ENCODE data around the gene TP53INP2.
"Not testable (repeated sequence)": the region's sequence is repeated elsewhere in the genome, so short reads cannot be mapped to it uniquely, and the experiment has no call there.

TP53INP2 gene

DNA sequence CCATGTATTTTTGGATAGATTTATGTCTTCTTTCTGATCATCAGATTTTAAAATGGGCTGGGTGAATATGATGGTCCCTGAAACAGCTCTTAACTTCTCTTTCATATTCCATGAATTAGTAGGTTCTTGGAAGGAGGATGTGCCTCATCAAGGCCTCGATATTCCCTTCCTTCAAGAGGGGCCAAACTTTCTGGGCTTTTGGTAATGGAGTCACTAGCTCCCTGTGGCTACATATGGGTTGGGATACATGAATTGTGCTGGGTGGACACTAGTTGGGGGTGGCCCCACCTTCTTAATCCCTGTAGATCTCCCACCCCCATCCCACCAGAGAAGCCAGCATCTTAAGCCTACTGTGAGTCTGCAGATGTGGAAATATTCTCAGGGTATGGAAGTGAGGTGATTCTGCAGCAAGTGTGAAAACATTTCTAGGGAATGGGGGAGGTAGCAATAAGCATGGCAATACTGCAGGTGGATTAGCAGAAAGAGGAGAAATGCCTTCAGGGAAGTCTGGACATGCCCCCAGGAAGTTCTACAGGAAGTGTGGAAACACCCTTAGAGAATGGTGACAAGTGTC is 2.2 kb downstream of the TP53INP2 start:
- DNase-seq, result no peak

DNA sequence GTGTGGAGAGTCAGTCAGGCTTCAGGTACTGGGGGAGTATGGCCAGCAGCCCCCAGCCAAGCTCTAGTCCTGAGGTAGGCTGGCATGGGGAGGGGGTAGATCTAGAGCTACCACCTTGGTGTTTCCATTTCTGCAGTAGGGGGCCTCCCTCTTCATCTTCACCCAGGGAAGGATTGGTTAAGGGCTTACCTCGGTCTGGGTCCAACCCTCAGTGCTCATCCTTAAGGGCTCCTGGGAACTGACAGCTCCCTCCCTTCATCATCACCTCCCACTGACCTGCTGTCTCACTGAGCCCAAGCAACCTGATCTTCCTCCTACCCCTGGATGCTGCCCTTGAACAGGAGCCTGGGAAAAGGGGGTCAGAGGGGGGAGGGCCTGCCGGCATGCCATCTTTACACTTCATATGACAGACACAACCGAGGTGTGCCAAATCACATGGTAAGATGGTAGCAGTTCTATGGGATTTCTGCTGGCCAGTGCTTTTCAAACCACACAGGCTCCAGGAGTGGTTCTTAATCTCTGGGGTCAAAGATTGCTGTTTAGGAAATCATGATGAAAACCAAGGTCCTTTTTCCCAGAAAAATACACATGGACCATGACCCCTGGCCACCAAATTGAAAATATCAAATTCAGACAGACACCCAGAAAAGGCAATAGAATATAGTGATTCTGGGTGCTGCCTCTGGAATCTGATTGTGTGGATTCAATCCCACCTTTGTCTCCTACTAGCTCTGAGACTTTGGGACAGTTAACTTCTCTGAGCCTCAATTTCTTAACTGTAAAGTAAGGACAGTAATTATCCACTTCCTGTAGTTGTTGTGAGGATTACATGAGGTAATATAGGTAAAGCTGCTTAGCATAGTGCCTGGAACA is 3.0 kb downstream of the TP53INP2 start:
- DNase-seq, result no peak

DNA sequence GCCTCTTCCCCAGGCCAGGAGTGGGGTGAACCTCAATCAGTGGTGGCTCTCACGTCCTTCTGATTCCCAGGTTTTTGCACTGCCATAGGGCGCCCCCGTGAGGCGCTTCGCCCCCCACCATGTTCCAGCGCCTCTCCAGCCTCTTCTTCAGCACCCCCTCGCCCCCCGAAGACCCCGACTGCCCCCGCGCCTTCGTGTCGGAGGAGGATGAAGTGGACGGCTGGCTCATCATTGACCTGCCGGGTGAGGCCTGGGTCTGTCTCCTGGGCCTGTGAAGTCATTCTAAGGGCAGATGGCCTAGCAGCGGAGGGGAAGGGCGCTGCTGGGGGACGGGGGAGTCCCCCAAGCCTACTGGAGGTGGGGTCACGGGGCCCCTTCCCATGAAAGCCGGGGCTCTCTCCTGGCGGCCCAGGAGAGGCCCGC is 4.5 kb downstream of the TP53INP2 start:
- DNase-seq, result peak in 2 of 3 donors; percentile 44 to 57

DNA sequence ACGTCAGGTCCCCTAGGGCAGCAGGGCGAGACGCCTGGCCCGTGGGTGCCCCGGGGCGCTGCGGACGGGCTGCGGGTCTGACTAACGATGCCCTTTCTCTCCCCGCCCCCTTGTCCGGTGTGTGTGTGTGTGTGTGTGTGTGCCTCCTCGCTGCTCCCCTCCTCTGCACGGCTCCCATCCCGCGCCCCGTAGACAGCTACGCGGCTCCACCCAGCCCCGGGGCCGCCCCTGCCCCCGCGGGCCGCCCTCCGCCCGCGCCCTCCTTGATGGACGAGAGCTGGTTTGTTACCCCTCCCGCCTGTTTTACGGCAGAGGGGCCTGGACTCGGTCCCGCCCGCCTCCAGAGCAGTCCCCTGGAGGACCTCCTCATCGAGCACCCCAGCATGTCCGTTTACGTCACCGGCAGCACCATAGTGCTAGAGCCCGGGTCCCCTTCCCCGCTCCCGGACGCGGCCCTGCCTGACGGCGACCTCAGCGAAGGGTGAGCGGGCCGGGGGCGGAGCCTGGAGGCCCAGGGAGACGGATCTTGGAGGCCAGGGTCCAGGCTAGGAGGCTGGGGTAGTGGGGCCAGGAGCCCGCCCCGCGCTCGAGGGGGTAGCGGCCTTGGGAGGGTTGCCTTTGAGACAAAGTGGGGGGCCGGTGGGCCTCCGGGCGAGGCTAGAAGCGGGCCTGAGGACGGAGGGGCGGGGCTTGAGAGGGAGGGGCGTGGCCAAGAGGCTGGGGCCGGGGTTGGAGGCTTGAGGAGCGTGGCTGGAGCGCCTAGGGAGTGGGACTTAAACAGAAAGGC is 5.1 kb downstream of the TP53INP2 start:
- DNase-seq, result peak; percentile 76 to 86 (median 80)

DNA sequence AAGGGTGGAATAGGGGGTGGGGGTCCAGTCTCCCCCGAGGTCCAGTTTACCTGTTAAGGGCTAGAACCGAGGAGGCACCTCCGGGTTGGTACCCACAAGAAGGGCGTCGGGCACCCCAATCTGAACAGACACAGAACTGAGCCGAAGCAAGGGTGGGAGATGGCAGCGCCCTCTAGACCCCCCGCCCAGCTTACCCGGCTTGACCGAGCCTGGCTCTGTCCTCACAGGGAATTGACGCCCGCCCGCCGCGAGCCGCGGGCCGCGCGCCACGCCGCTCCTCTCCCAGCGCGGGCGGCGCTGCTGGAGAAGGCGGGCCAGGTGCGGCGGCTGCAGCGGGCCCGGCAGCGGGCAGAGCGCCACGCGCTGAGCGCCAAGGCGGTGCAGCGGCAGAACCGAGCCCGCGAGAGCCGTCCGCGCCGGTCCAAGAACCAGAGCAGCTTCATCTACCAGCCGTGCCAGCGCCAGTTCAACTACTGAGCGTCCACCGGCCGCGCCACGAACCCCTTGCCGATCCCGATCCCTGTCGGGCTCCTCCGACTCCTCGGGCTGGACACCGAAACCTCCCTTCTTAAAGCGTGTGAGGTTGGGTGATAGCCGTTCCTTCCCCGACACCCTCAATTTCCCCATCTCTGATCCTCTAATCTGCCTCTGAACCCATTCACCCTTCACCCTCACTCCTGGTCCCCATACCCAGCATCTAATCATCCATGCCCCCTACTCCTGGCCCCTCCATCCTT is 5.9 kb downstream of the TP53INP2 start:
- peak in 2 of 3 donors; percentile 41 to 59 for DNase-seq

DNA sequence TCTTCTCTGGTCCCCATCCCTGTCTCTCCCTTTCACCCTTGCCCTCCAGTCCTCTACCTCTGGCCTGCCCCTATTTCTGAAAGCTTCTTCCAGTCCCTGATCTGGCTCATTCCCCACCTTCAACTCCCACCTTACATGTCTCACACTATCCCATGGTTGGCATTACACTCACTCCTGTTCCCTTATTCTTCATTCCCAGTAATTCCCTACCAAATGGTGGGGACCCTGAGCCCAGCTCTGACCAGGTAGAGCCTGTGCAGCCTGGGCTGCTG is 6.4 kb downstream of the TP53INP2 start:
- no peak for DNase-seq

DNA sequence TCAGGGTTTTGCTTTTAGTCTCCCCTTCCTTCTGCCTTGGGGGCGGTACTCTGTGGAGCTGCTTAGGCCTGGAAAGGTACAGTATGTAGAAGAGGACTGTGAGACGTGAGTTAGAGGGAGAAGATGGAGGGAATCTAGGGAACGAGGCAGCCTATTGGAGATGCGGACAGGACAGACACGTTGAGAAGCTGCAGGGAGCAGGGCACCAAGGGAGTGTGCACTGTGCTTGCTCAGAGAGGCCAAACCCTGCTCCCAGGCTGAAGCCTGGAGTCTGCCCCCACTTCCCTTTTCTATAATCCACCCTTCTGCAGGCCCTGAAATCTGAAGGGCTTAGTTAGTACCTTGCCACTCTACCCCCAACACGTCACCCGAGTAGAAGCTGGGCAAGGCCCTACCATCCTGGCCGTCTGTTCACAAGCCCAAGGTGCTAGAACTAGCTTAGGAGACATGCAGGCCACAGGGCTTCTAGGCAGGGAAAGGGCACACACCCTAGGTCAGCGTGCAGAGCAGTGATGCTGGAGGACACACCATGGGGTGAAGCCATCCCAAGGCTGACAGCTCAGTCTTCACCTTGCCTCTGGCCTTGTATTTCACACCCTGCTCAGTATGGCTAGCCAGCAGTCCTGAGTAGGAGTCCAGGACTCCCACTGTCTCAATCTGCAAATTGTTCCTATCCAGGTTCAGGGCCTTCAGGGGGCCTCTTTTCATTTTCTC is 6.9 kb downstream of the TP53INP2 start:
- DNase-seq, result peak in 1 of 3 donors; percentile 33

DNA sequence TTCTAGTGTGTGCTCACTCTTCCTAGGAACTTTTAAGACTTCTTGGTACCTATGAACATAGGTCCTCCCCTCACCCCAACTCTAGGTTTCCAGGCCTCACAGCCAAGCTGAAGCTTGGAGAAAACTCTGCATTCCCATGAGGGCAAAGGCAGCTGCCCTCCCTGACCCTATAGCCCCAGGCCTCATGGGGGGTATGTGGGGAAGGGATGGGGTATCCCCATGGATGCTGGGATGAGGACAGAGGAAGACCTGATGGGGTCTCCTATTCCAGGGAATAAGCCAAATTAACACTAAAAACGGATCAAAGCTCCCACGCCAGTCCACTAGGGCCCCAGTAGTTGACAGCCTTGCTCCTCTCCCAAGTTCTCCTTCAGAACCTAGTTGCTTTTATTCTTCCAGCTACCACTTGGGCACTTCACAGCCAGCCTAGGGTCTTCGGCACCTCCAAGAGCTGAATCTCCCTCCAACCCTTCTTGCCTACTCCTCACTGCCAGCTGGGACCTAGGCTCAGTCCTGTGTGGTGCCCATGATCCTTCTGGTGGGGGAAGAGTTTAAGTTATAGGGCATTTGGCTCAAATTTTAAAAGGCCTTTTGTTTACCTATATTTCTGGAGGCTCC is 7.8 kb downstream of the TP53INP2 start:
- DNase-seq, result no peak

DNA sequence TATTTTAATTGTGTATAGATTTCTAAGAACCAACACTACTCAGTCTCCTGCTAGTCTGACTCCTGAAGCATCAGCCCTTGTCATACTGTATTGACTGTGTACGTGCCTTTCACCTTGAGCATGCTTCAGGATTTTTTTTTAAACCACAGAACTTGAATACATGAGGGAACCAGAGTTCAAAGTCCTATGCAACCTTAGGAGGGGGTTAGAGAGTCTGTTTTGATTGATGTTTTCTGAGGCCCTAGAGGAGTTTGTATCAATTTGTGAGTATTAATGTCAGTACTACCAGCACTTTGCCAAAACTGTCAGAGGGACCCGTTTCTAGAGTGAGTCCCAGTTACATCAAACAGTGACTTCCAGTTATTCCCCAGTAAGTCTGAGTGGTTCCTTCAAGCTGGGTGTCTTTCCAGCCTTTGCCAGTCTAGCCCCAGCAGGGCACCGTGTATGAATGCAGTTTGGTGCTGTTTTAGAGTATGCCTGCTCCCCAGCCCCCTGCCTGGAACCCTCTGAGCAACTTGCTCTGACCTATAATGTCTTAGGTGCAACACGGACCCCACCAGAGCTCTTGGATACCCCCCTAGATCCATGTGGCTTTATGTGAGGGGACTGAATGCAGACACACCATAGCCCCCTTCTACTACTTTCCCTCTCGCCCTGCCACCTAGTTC is 8.5 kb downstream of the TP53INP2 start:
- no peak for DNase-seq

DNA sequence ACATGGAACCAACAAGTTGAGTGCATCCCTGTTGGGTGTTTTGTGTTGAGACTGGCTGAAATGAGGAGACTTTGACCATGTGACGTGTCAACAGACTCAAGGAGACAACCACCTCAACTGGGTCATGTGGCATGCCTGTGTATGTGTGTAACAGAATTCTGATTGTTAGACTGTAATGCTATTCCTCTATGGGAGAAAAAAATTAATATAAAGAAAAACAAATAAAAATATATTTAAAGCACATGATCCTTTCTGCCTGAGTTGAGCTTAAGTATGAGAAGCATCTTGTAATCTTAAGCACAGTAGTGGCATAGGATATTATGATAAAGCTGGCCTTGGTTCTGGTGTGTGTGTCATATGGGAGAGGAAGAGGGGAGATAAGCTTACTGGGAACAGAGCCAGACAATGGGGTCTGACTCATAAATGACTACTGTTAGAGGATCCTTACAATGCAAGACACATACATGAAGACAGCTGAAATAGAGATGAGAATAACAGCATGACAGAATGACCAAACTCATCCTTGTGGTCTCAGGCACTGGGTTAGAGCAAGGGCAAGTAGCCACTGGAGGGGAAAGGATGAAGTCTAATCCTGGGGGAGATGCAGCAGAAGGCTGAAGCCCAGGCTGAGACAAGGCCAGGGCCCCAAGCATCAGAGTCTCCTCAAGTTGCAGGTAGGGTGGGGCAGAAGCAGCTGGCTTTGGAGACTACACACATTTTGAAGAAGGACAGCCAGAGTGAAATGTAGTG is 9.2 kb downstream of the TP53INP2 start:
- peak; percentile 72 to 89 (median 78) for DNase-seq

DNA sequence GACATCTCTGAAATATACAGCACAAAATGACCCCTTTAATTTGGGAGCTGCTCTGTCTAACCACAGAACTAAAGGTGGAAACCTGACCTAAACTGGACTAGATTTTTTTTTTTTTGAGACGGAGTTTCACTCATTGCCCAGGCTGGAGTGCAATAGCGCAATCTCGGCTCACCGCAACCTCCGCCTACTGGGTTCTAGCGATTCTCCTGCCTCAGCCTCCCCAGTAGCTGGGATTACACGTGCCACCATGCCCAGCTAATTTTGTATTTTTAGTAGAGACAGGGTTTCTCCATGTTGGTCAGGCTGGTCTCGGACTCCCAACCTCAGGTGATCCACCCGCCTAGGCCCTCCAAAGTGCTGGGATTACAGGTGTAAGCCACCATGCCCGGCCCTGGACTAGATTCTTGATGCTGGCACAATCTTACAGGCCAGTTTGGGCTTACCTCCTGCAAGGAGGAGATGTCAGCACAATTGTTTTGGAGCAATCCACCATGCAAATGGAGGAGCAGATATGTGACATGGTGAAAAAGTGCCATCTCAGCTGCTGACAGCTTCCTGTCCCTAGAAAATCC is 9.9 kb downstream of the TP53INP2 start:
- not testable (repeated sequence) for DNase-seq

DNA sequence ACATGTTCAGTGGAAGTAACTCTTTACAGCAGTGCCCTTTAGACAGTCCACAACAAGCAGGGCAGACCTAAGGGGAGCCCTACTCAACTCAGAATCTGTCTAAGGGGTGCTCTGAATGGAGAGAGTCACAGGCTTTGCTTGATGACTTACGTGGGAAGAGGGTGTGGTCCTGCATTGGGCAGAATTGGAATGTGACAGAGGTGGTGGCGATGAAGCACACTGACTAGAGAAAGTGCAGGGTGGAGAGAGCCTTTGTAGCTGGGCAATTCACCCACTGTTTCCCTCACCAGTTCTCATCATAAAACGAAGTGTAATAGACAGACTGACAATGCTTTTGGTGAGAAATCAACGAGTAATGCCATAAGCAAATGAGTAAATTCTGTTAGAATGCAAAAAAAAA is 11.2 kb downstream of the TP53INP2 start:
- peak in 1 of 3 donors; percentile 4 for DNase-seq

DNA sequence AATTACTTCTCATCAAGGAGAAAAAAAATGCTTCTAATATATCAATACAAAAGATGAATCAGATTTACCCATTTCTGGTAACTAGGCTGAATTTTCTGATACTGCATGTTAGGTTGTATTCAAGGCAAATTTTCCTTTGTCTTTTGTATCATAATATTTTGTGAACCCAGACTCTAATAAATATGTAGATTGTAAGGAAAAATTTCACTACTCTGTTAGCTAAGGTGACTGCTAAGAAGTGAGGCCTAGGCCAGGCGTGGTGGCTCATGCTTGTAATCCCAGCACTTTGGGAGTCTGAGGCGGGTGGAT is 12.7 kb downstream of the TP53INP2 start:
- no peak for DNase-seq

DNA sequence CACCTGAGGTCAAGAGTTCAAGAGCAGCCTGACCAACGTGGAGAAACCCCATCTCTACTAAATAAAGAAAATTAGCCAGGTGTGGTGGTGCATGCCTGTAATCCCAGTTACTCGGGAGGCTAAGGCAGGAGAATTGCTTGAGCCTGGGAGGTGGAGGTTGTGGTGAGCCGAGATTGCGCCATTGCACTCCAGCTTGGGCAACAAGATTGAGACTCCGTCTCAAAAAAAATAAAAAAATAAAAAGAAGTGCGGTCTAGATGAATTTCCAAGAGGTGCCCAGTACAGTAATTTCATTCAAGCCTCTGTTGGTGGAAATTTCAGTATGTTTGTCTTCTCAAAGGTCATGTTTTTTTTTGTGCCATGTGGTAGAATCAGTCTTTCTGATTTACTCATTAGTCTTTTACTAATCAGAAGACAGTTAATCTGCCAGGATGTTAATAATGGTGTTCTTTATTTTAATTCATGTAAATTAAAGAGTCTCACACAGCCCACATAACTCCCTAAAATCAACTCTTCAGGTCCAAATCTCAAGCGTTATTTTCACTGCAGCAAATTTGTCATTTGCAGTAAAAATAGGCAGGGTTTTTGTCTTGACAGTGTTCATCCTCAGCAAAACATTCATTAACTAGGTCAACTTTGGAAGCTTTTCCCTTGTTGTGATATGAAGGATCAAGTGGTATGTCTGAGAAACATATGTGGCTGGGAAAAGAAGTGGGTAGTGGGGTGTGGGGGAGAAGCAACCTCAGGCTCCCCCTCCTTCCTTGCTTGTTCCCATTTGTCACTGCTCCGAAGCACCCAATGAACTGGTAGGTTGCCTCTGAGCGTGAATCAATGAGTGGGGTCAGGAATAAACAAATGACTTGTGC is 13.3 kb downstream of the TP53INP2 start:
- DNase-seq, result no peak

DNA sequence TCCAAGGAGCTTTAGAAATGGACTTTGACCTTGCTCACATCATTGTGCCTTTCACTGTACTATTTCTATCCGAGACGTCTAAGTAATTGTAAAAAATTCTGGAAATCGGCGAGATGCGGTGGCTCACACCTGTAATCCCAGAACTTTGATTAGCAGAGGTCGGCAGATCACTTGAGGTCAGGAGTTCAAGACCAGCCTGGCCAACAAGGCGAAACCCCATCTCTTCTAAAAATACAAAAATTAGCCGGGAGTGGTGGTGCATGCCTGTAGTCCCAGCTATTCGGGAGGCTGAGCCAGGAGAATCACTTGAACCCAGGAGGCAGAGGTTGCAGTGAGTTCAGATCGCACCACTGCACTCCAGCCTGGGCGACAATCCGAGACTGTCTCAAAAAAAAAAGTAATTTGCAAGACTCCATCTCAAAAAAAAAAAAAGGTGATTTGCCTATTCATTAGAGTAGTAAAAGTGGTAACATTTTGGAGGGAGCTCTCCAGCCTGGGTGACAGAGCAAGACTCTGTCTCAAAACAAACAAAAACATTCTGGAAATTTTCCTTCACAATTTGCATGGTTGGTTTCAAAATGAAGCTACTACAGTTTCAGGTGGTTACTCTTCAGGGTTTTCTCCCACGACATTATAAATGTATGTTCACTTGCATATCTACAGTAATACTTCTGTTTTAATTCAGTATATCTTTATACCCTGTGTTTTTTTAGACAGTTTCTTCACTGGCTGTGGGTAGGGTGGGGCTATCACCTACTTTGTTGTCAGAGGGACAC is 15.3 kb downstream of the TP53INP2 start:
- DNase-seq, result not testable (repeated sequence)

DNA sequence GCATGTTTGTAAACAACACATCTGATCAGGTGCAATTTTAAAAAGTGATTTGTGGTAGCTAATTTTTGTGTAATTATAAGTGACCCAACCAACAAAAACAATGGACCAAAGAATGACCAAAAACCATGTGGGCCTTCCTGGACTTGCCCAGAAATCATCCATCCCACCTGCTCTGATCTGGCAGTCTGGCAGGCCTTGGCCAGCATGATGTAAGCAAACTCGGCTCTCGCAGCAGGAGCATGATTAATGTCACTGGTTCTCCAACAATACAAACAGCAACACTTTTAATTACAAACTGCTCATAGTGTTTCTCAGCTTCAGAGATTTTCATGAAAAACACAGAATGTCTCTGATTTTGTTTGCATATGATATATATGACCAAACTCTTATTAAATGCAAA is 16.1 kb downstream of the TP53INP2 start:
- DNase-seq, result no peak

DNA sequence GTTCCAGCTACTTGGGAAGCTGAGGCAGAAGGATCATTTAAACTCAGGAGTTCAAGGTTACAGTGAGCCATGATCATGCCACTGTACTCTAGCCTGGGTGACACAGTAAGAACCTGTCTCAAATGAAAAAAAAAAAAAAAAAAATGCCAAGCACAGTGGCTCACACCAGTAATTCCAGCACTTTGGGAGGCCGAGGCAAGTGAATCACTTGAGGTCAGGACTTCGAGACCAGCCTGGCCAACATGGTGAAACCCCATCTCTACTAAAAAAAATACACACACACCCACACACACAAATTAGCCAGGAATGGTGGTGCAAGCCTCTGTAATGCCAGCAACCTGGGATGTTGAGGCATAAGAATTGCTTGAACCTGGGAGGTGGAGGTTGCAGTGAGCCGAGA is 18.4 kb downstream of the TP53INP2 start:
- DNase-seq, result not testable (repeated sequence)

DNA sequence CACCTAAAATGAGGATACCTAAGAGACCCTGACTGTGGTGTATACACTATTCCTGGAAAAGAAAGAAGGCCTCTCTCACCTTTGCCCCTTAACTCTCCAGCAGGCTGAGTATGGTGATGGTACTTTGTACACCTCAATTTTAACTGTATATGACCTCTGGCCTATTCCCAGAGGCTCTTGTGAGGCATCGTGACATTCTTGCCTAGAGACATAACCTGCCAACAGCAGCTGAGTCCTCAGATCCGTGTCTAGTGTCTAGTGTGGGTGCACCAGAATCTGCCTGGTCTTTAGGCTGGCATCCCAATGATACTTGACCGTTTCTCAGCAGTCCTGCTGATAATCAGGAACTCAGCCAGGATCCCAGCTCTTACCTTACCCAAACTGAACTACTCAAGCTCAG is 20.0 kb downstream of the TP53INP2 start:
- no peak for DNase-seq

DNA sequence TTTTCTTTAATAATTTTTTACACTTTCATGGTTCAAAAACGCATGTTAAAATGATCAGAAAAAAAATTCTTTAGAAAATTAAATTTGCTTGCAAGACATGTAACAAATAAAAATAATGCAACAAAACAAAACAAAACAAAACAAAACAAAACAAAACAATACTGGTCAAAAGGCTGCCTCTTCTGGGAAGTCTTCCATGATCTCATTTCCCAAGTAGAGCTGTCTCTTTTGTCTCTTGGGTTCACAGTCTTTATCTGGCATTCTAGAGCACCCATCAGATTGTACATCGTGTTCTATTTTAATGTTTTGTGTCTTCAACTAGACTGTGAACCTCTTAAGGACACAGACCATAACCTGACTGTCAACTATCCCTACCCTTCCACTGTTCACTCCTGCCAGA is 25.3 kb downstream of the TP53INP2 start:
- DNase-seq, result no peak

Measured in suppressor macrophage treated with lipopolysaccharide for 1 hour (primary cell).